SK-N-SH (cell line): ENCODE results near the gene ASIC1. TPM values are rescaled to one million over a fixed set of nuclear protein-coding genes. Genes with fewer than 3 reads are reported as not detected.

Experiments used
- CTCF ChIA-PET: fragments of 300-600, 350-600 bp; formaldehyde crosslinking; extraction: SDS; loops from one replicate; lab custom pipeline; 2021; lab: Yijun Ruan, JAX
- POLR2A ChIA-PET: fragments of 350-600 bp; sonication (Branson Sonifier 250); formaldehyde crosslinking; extraction: SDS; loops from one replicate; lab custom pipeline; 2020; ENCODE audit warnings: antibody characterized with exemption, inconsistent platforms; lab: Yijun Ruan, JAX
- DNase-seq: peaks from one replicate; pipeline ENCODE4 v3.0.0; 2012
- H2AFZ ChIP-seq: fragments of 200-600 bp; sonication (generic); 2 replicates; pipeline ENCODE4 v1.8.1; 2016; ENCODE audit warnings: antibody characterized with exemption, mild to moderate bottlenecking, low read depth
- H3F3A ChIP-seq: fragments of 200-600 bp; sonication (generic); replicated peaks from 2 replicates; pipeline ENCODE3; 2016; ENCODE audit warnings: antibody characterized with exemption, mild to moderate bottlenecking; ENCODE audit not compliant: insufficient read depth
- H3K27ac ChIP-seq, 2 experiments: fragments of 200-500 bp in 1 of 2; fragments of 200-600 bp in 1 of 2; sonication (Bioruptor generic) in 1 of 2; sonication (generic), shearing (Covaris generic) in 1 of 2; 2 replicates each; pipeline versions ENCODE4 v1.5.1 to v1.6.1; 2014 to 2016; ENCODE audit warnings: low read depth in 2 of 2, inconsistent platforms in 1 of 2, low read length in 1 of 2, mild to moderate bottlenecking in 1 of 2, mixed read lengths in 1 of 2
- H3K27me3 ChIP-seq: fragments of 200-600 bp; sonication (generic), shearing (Covaris generic); 2 replicates; pipeline ENCODE4 v1.6.1; 2016; ENCODE audit warnings: mixed run types; ENCODE audit not compliant: insufficient read depth
- H3K36me3 ChIP-seq, 2 experiments: fragments of 200-500 bp in 1 of 2; fragments of 200-600 bp in 1 of 2; sonication (Bioruptor generic) in 1 of 2; sonication (generic) in 1 of 2; replicated peaks in 1 of 2; 2 replicates each; pipeline versions ENCODE3 to v1.5.1; 2014 to 2016; ENCODE audit warnings: low read length in 1 of 2, mild to moderate bottlenecking in 1 of 2; ENCODE audit not compliant: insufficient read depth in 2 of 2, control insufficient read depth in 1 of 2
- H3K4me1 ChIP-seq, 2 experiments: fragments of 200-500 bp in 1 of 2; fragments of 200-600 bp in 1 of 2; sonication (Bioruptor generic) in 1 of 2; sonication (generic), shearing (Covaris generic) in 1 of 2; 2 replicates each; pipeline versions ENCODE4 v1.5.1 to v1.6.1; 2014 to 2016; ENCODE audit warnings: low read depth in 1 of 2, low read length in 1 of 2, mixed run types in 1 of 2; ENCODE audit not compliant: insufficient read depth in 2 of 2, control insufficient read depth in 1 of 2
- H3K4me2 ChIP-seq: fragments of 200-600 bp; sonication (generic), shearing (Covaris generic); 2 replicates; pipeline ENCODE4 v1.6.1; 2017; ENCODE audit warnings: mixed run types
- H3K4me3 ChIP-seq, 2 experiments: fragments of 200-500 bp in 1 of 2; fragments of 200-600 bp in 1 of 2; sonication (Bioruptor generic) in 1 of 2; sonication (generic), shearing (Covaris generic) in 1 of 2; 2 replicates each; pipeline versions ENCODE4 v1.5.1 to v1.8.1; 2014 to 2016; ENCODE audit warnings: low read depth in 2 of 2, inconsistent platforms in 1 of 2, low read length in 1 of 2, mild to moderate bottlenecking in 1 of 2, mixed read lengths in 1 of 2, moderate library complexity in 1 of 2
- H3K79me2 ChIP-seq: fragments of 200-600 bp; sonication (generic); 2 replicates; pipeline ENCODE4 v1.8.1; 2017; ENCODE audit warnings: mild to moderate bottlenecking; ENCODE audit not compliant: insufficient read depth
- H3K9ac ChIP-seq: fragments of 200-600 bp; sonication (generic); 2 replicates; pipeline ENCODE4 v1.6.1; 2017; ENCODE audit warnings: mixed run types
- H3K9me2 ChIP-seq: fragments of 200-600 bp; sonication (generic); 2 replicates; pipeline ENCODE4 v1.6.1; 2017; ENCODE audit warnings: mixed run types
- H3K9me3 ChIP-seq: fragments of 200-600 bp; sonication (generic); 2 replicates; pipeline ENCODE4 v1.6.1; 2017; ENCODE audit warnings: mixed run types, mild to moderate bottlenecking, moderate library complexity
- H4K20me1 ChIP-seq: fragments of 200-600 bp; sonication (generic); 2 replicates; pipeline ENCODE4 v1.6.1; 2017; ENCODE audit warnings: mild to moderate bottlenecking, mixed run types; ENCODE audit not compliant: insufficient read depth
- FOSL2 ChIP-seq: IDR thresholded peaks from 2 replicates; pipeline ENCODE4 v1.4.0; 2012; ENCODE audit warnings: low read depth, mild to moderate bottlenecking, moderate library complexity, borderline replicate concordance
- GATA2 ChIP-seq: sonication (generic); formaldehyde crosslinking; IDR thresholded peaks from 2 replicates; pipeline ENCODE4 v1.5.0; 2020; ENCODE audit warnings: mild to moderate bottlenecking, missing genetic modification reagents
- MAX ChIP-seq: IDR thresholded peaks from 2 replicates; pipeline ENCODE4 v1.4.0; 2012; ENCODE audit warnings: low read depth
- MEF2A ChIP-seq: IDR thresholded peaks from 2 replicates; pipeline ENCODE4 v1.4.0; 2012; ENCODE audit warnings: low read depth, borderline replicate concordance
- NFIC ChIP-seq: IDR thresholded peaks from 2 replicates; pipeline ENCODE4 v1.4.0; 2012; ENCODE audit warnings: borderline replicate concordance
- POLR2AphosphoS5 ChIP-seq: IDR thresholded peaks from 2 replicates; pipeline ENCODE4 v1.6.1; 2012; ENCODE audit warnings: low read depth, low read length
- RFX5 ChIP-seq: IDR thresholded peaks from 2 replicates; pipeline ENCODE4 v1.6.1; 2012; ENCODE audit warnings: mild to moderate bottlenecking, improper control_type of control experiment, low read length
- RXRA ChIP-seq: IDR thresholded peaks from 2 replicates; pipeline ENCODE4 v1.4.0; 2012; ENCODE audit warnings: low read depth, mild to moderate bottlenecking, borderline replicate concordance
- SIN3A ChIP-seq: IDR thresholded peaks from 2 replicates; pipeline ENCODE4 v1.6.1; 2012; ENCODE audit warnings: low read depth, mild to moderate bottlenecking, low read length, moderate library complexity, borderline replicate concordance
- WGBS: methylation state at CpG from one replicate; pipeline ENCODE4 v1.1.6; 2017; ENCODE audit warnings: low lambda C conversion rate; 5-methylcytosine and 5-hydroxymethylcytosine counted together
- polyA plus RNA-seq, 3 experiments: library from polyadenylated mRNA; depleted of rRNA; stranded (reverse); fragments of >200 nt; gene quantifications; 2 replicates each; pipeline ENCODE4 v1.2.3, GENCODE V29; 2012
- TF ChIP-seq, protein P1 (sequence below): fragments of 150-350 bp; IDR thresholded peaks from 2 replicates; pipeline ENCODE4 v1.6.1; 2017; ENCODE audit warnings: antibody characterized with exemption, low read length, low read depth, borderline replicate concordance

ASIC1 gene
- polyA plus RNA-seq, 1 of the 3 experiments (the other 2 are of a cell fraction) = 28.4 TPM

DNA sequence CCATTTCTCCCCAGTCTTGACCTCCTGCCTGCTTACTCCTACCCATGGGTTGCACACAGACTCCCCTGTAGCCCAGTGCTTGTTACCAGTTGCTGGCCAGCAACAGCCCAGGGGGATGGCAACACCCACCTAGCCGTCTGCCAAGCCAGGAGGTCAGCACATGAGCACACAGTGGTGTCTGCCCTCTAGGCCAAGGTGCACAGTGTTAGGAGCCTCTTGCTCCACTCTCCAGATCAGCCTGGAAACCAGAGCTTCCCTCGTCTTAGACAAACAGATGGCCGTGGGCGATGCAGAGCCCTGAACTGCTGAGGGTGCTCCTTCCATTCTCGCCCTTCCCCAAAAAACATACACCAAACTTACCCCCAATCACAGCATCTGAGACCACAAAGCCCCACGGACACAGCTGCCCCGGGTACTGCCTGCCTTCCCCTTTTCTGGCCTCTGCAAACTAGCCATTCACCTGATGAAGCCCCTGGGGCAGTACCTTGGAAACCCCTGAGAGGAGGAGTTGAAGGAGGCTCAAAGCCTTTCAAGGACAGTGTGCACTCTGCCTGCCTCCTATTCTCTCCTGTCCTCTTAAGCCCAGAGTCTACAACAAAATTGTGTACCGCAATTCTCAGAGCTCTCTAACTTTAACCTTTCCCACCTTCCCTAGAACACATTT lies 45.4 kb downstream of the ASIC1 start:
- H3K27me3 ChIP-seq = no peaks in the 10 kb centered on the region
- no peaks in the 10 kb centered on the region for H3K9me3 ChIP-seq
- H3K4me2 ChIP-seq = no peak overlapping the region
- peaks cover 0 to 23% of the 10 kb centered on the region in 2 experiments; a peak in 1 of 4 replicates for H3K4me1 ChIP-seq
- H3F3A ChIP-seq = peaks cover 34% of the 10 kb centered on the region
- TF ChIP-seq SIN3A (no peak), POLR2AphosphoS5 (no peak), NFIC (no peak), MEF2A (no peak)
- H3K27ac ChIP-seq = peak overlapping the region in 1 of 2 experiments; percentile 36; a peak in 1 of 4 replicates
- CTCF ChIA-PET = interaction anchor here (0.8 to 12.3 kb wide), 13 partner anchors 9 to 135 kb away, joined by 3 to 96 read pairs (median 5); partner anchors contain the start of genes CERS5 and COX14
- WGBS = 90% methylated on average over 5 of the region's 8 CpGs
- no peak overlapping the region for H3K4me3 ChIP-seq
- H3K36me3 ChIP-seq = peaks cover 23 to 33% of the 10 kb centered on the region in 2 experiments
- POLR2A ChIA-PET = interaction anchor here (1.5 to 2.5 kb wide), 4 partner anchors 9 to 65 kb away, joined by 5 to 12 read pairs (median 10); partner anchors contain the start of genes CERS5, COX14 and SMARCD1
- no peak for DNase-seq
- no peak overlapping the region for H3K9ac ChIP-seq
- H3K9me2 ChIP-seq = no peaks in the 10 kb centered on the region
- H2AFZ ChIP-seq = no peak overlapping the region
- no peaks in the 10 kb centered on the region for H3K79me2 ChIP-seq
- no peaks in the 10 kb centered on the region for H4K20me1 ChIP-seq

GRCh38 chr12:50103351-50103750 lies 46.0 kb downstream of the ASIC1 start:
- POLR2A ChIA-PET = interaction anchor here (0.6 to 1.8 kb wide), 4 partner anchors 9 to 64 kb away, joined by 3 to 12 read pairs (median 6); partner anchors contain the start of genes CERS5, COX14 and SMARCD1
- CTCF ChIA-PET = interaction anchor here (0.7 to 12.3 kb wide), 11 partner anchors 8 to 136 kb away, joined by 3 to 96 read pairs (median 6); partner anchors contain the start of genes CERS5 and COX14
- H3K27ac ChIP-seq = no peak overlapping the region; a peak in 1 of 4 replicates
- no peaks in the 10 kb centered on the region for H4K20me1 ChIP-seq
- 100% methylated on average over 2 of the region's 2 CpGs for WGBS
- H3K27me3 ChIP-seq = no peaks in the 10 kb centered on the region
- no peaks in the 10 kb centered on the region for H3K79me2 ChIP-seq
- peaks cover 30% of the 10 kb centered on the region for H3F3A ChIP-seq
- H3K36me3 ChIP-seq = peaks cover 19 to 28% of the 10 kb centered on the region in 2 experiments
- no peak overlapping the region for H3K4me3 ChIP-seq
- H3K4me1 ChIP-seq = peaks cover 0 to 23% of the 10 kb centered on the region in 2 experiments; a peak in 1 of 4 replicates
- no peak overlapping the region for H2AFZ ChIP-seq
- H3K9me2 ChIP-seq = no peaks in the 10 kb centered on the region
- no peak for DNase-seq
- no peak overlapping the region for H3K4me2 ChIP-seq
- no peak overlapping the region for H3K9ac ChIP-seq
- TF ChIP-seq GATA2 (CRISPR knock-in tag) = no peak
- no peak for TF ChIP-seq MAX
- TF ChIP-seq MEF2A = no peak
- TF ChIP-seq, protein P1, sequence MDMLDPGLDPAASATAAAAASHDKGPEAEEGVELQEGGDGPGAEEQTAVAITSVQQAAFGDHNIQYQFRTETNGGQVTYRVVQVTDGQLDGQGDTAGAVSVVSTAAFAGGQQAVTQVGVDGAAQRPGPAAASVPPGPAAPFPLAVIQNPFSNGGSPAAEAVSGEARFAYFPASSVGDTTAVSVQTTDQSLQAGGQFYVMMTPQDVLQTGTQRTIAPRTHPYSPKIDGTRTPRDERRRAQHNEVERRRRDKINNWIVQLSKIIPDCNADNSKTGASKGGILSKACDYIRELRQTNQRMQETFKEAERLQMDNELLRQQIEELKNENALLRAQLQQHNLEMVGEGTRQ = no peak
- TF ChIP-seq FOSL2 = no peak
- no peak for TF ChIP-seq RFX5
- 0 out of 2 replicates have a peak, but pooled peaks have one; percentile 5 for TF ChIP-seq POLR2AphosphoS5
- no peak for TF ChIP-seq RXRA
- H3K9me3 ChIP-seq = no peaks in the 10 kb centered on the region
